Heart left ventricle (tissue), 13 donors: Measurements from ENCODE around the gene PRKCA.

Source experiments
- CTCF ChIP-seq, 12 donors: fragments of 200-600 bp; sonication (generic) in 4 of 12; IDR thresholded peaks; one replicate each; pipeline versions ENCODE4 v1.5.0 to v1.8.0; 2018 to 2022; ENCODE audit warnings: antibody characterized with exemption in 12 of 12, mild to moderate bottlenecking in 5 of 12
- POLR2A ChIP-seq, 2 donors: fragments of 450-650 bp; IDR thresholded peaks; one replicate each; pipeline ENCODE4 v1.6.1; 2017; ENCODE audit warnings: antibody characterized with exemption in 2 of 2, mild to moderate bottlenecking in 2 of 2, moderate library complexity in 2 of 2
- donor health status: ischemic (EF 13 %, LVEDD 7.1; RV severe dilation, severe dysfunction).
- donor health status: DM: no; HTN: yes; CAD: no.
- donor health status: DM: no; HTN: no; CAD: no.
- donor health status: ischemic (EF 25% LVEDD 6.9; RV normal size, moderate dysfunction).
- donor health status: ischemic (EF 25% LVEDD 5.7; RV mildly dilated, moderate dysfunction).
- donor health status: ischemic (EF 35%, LVEDD 5.7; RV mildly dilated, moderate dysfunction).
- donor health status: nonischemic (EF 11% LVEDD 7.7; RV severe dilation, severe dysfunction).
- donor health status: DM: yes; HTN: yes; CAD: no.
- donor health status: PGD.
- donor health status: ischemic (EF 29% LVEDD 5.4; RV normal size, mild dysfunction).
- donor health status: nonischemic (EF 23%, LVEDD 6.1; RV moderate dilation, normal function).

GRCh38 chr17:66781135-66781534, 478.7 kb downstream of the PRKCA start:
- TF ChIP-seq CTCF (IDR thresholded peaks at IDR 0.05): no peak
- no peak for TF ChIP-seq POLR2A (IDR thresholded peaks at IDR 0.05)
